Thoracic aorta (tissue), 2 donors: ENCODE results near the gene MTHFD1L. TPM values are rescaled to one million over a fixed set of nuclear protein-coding genes. Genes with fewer than 3 reads are reported as not detected.

Source experiments
- ATAC-seq: fragments of 150-250 bp; one replicate; pipeline ENCODE4 v1.8.0; 2017; ENCODE audit warnings: low read depth; ENCODE audit not compliant: insufficient number of reproducible peaks, low FRiP score
- DNase-seq: peaks from one replicate; pipeline ENCODE4 v3.0.0-alpha.2; 2020; ENCODE audit warnings: low spot score
- H3K27ac ChIP-seq, 2 donors: fragments of 200-600 bp; sonication (generic); 1 replicate in 1 of 2; 2 replicates in 1 of 2; pipeline ENCODE4 v1.5.1; 2016; ENCODE audit warnings: mild to moderate bottlenecking in 2 of 2, moderate library complexity in 2 of 2
- H3K27me3 ChIP-seq: fragments of 200-600 bp; sonication (generic); replicated peaks from 2 replicates; pipeline ENCODE4 v1.6.0; 2016; ENCODE audit warnings: mild to moderate bottlenecking; ENCODE audit not compliant: insufficient read depth
- H3K36me3 ChIP-seq: fragments of 200-600 bp; sonication (generic); one replicate; pipeline ENCODE4 v1.5.1; 2016
- H3K4me1 ChIP-seq, 2 donors: fragments of 200-600 bp; sonication (generic); 1 replicate in 1 of 2; 2 replicates in 1 of 2; pipeline versions ENCODE4 v1.5.1 to v1.6.0; 2016; ENCODE audit warnings: low read depth in 2 of 2, mild to moderate bottlenecking in 1 of 2; ENCODE audit not compliant: control insufficient read depth in 1 of 2
- H3K4me3 ChIP-seq: fragments of 200-600 bp; sonication (generic); 2 replicates; pipeline ENCODE4 v1.5.1; 2016; ENCODE audit warnings: mild to moderate bottlenecking
- H3K9me3 ChIP-seq: fragments of 200-600 bp; sonication (generic); 2 replicates; pipeline ENCODE4 v1.5.1; 2016
- total RNA-seq, 2 donors: library from RNA; depleted of rRNA; stranded (reverse); fragments of >200 nt; gene quantifications; one replicate each; pipeline versions ENCODE4 v1.1.0 to v1.2.3, GENCODE V29; 2016
- TF ChIP-seq, protein P1 (sequence below): fragments of 200-600 bp; sonication (generic); IDR thresholded peaks from one replicate; pipeline ENCODE4 v1.5.1; 2019; ENCODE audit warnings: antibody characterized with exemption

MTHFD1L gene
- total RNA-seq, 2 donors from 2014 or later, result 52.8 to 77.3 TPM

DNA sequence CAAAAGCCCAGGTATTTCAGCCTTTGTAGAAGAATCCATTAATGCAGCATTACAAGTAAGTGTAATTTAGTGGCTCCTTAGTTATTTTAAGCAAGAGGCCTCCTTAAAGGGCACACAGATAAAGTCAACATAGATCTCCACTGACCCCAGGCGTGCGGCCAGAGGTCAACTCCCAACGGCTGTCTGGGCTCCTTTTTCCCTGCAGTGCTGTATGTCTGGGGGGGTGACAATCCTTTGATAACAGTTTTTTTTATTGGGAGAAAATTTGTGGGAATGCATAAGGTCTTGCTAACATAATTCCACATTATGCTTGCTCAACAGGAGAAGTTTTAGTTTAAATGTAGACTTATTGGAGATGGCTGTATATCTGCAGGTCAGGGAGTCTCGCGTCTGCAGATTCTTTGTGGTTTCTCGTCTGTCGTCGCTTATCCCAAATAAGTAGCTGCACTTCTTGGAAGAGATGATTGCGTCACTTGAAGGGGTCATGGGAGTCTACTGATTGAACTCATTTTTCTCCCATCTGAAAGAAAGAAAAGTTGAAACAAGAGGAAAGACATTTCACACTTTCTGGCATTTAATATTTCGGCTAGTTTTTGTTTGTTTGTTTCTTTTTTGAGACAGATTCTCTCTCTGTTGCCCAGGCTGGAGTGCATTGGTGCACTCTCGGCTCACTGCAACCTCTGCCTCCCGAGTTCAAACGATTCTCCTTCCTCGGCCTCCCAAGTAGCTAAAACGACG, 222.5 kb downstream of the MTHFD1L start:
- no peaks in the 10 kb centered on the region for H3K9me3 ChIP-seq
- DNase-seq (no peak), ATAC-seq (no peak)
- no peaks in the 10 kb centered on the region for H3K4me1 ChIP-seq
- no peak overlapping the region for H3K4me3 ChIP-seq
- H3K36me3 ChIP-seq, result no peaks in the 10 kb centered on the region
- no peak overlapping the region for H3K27ac ChIP-seq
- H3K27me3 ChIP-seq, result no peaks in the 10 kb centered on the region
- TF ChIP-seq, protein P1, sequence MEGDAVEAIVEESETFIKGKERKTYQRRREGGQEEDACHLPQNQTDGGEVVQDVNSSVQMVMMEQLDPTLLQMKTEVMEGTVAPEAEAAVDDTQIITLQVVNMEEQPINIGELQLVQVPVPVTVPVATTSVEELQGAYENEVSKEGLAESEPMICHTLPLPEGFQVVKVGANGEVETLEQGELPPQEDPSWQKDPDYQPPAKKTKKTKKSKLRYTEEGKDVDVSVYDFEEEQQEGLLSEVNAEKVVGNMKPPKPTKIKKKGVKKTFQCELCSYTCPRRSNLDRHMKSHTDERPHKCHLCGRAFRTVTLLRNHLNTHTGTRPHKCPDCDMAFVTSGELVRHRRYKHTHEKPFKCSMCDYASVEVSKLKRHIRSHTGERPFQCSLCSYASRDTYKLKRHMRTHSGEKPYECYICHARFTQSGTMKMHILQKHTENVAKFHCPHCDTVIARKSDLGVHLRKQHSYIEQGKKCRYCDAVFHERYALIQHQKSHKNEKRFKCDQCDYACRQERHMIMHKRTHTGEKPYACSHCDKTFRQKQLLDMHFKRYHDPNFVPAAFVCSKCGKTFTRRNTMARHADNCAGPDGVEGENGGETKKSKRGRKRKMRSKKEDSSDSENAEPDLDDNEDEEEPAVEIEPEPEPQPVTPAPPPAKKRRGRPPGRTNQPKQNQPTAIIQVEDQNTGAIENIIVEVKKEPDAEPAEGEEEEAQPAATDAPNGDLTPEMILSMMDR, result no peak

DNA sequence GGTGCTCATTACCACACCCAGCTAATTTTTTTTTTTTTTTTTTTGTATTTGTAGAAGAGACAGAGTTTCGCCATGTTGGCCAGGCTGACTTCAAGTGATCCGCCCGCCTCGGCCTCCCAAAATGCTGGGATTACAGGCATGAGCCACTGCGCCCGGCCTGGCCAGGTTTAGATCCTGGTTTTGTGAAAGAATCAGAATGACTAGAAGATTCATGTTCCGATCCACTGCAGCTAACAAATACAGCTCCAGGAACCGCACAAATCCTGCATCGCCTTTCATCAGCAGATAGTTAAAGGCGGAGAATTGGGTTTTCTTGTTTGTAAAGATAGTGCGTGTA, 223.1 kb downstream of the MTHFD1L start:
- no peak overlapping the region for H3K4me3 ChIP-seq
- ATAC-seq, result no peak
- no peaks in the 10 kb centered on the region for H3K27me3 ChIP-seq
- H3K27ac ChIP-seq, result no peak overlapping the region
- no peaks in the 10 kb centered on the region for H3K9me3 ChIP-seq
- DNase-seq, result no peak
- TF ChIP-seq, protein P1, result no peak
- H3K4me1 ChIP-seq, result no peaks in the 10 kb centered on the region
- no peaks in the 10 kb centered on the region for H3K36me3 ChIP-seq

DNA sequence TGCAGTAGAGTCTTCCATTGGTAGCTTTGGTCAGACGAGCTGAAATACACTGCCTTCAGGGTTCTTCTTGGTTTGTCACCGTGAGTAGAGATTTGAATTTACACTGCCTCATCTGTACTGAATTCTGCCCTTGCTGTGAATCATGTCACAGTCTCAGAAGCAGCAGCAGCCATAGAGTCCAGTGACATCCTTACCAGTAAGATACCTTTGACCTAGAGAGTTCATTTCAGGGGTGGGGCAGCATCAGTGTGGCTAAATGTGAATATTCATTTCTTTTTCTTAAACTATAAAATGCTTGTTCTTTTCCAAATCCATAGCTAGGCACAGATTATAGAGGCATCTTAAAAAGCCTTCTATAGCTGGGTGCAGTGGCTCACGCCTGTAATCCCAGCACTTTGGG, 223.5 kb downstream of the MTHFD1L start:
- TF ChIP-seq, protein P1, result no peak
- DNase-seq (no peak), ATAC-seq (no peak)
- Histone ChIP-seq H3K27ac (no peak overlapping the region), H3K27me3 (no peaks in the 10 kb centered on the region), H3K4me3 (no peak overlapping the region), H3K36me3 (no peaks in the 10 kb centered on the region), H3K4me1 (no peaks in the 10 kb centered on the region), H3K9me3 (no peaks in the 10 kb centered on the region)

DNA sequence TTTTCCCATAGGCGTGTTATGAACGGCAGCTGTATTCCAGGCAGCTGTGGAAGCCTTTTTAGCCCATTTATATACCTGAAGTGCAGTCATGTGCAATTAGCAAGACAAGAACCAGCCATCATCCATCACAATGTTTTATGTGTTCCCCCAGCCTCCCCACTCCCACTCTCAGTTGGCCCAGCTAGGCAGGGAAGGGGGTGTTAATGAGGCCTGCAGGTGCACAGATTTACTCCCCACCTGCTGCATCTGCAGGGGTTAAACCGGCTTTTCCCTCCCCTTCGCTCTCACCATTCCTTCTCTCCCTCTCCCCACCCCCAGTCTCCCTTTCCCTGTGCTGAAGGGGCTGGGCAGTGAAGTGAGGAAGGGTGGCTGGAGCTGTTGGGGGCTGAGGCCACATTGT, 224.5 kb downstream of the MTHFD1L start:
- H3K9me3 ChIP-seq, result no peaks in the 10 kb centered on the region
- H3K27ac ChIP-seq, result no peak overlapping the region
- TF ChIP-seq, protein P1, result no peak
- no peak for ATAC-seq
- no peaks in the 10 kb centered on the region for H3K4me1 ChIP-seq
- H3K27me3 ChIP-seq, result no peaks in the 10 kb centered on the region
- H3K4me3 ChIP-seq, result no peak overlapping the region
- H3K36me3 ChIP-seq, result no peaks in the 10 kb centered on the region
- DNase-seq, result no peak

DNA sequence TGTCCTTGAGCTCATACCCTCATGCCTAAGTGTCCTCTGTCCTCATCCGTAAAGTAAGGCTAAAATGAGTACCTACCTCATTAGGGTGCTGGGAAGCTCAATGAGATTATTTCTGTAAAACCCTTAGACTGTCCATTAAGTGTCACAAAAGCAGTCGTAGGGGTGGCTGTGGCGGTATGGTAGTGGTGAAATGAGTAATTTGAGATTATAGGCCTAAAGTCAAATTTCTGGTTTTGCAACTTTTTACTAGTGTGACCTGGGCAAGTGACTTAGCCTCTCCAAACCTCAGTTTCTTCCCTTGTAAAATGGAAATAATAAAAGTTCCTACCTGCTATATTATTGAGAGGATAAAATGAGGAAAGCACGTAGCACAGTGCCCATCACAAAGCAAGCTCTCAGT, 226.1 kb downstream of the MTHFD1L start:
- Histone ChIP-seq H3K27ac (no peak overlapping the region), H3K36me3 (no peaks in the 10 kb centered on the region), H3K4me3 (no peak overlapping the region), H3K27me3 (no peaks in the 10 kb centered on the region), H3K9me3 (no peaks in the 10 kb centered on the region), H3K4me1 (no peaks in the 10 kb centered on the region)
- DNase-seq (no peak), ATAC-seq (no peak)
- TF ChIP-seq, protein P1, result no peak
